Measurements from ENCODE around the gene PFKP. TPM values are rescaled to one million over a fixed set of nuclear protein-coding genes. Genes with fewer than 3 reads are reported as not detected.

PFKP gene
- 79.9 and 84.8 TPM in 2 replicates for total RNA-seq

GRCh38 chr10:3067118-3067858 is at the start of gene PFKP:
TSS of gene PFKP (plus strand) at chr10:3067548. CDS start at chr10:3067596, 48 bp downstream.

GRCh38 chr10:3172446-3173170 is 105.3 kb downstream of the PFKP start, which contains the start of gene PITRM1:
TSS of gene PITRM1 (minus strand) at chr10:3172782. CDS start at chr10:3172772, 10 bp downstream.

Other genes with a start within 250 kb of the PFKP start
- gene PITRM1, start 105.2 kb downstream of the PFKP start, total RNA-seq = 115 and 125 TPM in 2 replicates

All from articular chondrocyte of knee joint (primary cell).